ENCODE data around the gene RABEP2.
"Not testable (repeated sequence)": the region's sequence is repeated elsewhere in the genome, so short reads cannot be mapped to it uniquely, and the experiment has no call there.

RABEP2 gene

DNA sequence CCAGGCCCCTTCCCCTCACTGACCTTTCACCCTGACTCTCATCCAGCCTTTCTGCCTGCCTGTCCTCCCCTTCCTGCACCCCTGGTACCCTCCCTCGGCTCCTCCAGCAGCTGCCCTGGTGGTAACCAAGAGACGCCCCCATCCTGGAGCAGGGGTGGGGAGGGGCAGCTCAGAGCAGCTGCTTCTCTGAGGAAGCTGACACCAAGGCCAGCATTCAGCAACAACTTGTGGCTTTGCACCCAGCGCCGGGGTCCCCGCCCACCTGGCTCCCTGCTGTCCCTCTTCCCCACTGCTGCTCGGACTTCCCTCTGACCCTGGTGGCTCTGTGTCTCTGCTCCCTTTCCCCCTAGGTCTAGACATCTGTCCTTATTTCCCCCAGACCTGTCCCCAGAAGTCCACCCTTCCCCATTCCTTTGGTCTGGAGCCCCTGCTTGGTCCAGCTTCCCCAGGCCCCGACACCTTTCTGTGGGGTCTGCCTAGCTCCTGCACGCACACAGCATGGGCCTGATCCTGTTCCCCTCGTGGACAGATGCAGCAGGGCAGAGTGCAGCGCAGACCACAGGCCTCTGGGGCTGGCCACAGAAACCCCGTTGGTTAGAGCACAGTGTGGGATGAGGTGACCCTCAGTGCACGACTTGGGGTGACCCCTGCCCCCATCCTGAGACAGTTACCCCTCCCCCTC lies 47.9 kb downstream of the RABEP2 start:
- no peak for DNase-seq

DNA sequence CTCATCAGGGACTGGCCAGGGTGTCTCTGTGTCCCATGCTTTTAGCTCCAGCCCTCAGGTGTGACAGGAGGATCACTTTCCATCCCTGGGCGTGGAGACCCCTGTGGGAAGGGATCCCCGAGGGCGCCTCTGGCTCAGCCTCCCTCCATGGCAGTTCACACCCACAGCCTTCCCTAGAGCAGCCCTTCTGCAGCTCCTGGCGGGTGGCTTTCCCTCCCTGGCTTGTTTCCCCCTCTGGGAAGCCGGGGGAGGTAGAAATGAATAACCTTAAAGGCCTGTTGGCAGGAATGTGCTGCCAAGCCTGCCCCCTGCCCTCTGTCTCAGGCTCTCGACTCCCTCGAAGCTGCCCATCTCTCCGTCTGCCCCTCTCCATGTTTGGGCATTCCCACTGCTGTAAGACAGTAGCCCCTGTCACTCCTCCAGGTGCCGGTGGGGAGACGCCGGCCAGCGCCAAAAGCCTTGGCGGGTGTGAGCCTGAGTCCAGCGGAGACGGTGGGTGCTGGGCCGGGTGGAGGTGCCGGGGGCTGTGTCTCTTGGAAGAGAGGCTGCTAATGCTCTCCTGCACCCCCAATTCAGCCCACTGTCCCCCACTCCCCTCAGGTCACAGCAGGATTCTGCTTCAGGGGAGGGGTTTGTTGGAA lies 48.9 kb downstream of the RABEP2 start:
- no peak for DNase-seq

DNA sequence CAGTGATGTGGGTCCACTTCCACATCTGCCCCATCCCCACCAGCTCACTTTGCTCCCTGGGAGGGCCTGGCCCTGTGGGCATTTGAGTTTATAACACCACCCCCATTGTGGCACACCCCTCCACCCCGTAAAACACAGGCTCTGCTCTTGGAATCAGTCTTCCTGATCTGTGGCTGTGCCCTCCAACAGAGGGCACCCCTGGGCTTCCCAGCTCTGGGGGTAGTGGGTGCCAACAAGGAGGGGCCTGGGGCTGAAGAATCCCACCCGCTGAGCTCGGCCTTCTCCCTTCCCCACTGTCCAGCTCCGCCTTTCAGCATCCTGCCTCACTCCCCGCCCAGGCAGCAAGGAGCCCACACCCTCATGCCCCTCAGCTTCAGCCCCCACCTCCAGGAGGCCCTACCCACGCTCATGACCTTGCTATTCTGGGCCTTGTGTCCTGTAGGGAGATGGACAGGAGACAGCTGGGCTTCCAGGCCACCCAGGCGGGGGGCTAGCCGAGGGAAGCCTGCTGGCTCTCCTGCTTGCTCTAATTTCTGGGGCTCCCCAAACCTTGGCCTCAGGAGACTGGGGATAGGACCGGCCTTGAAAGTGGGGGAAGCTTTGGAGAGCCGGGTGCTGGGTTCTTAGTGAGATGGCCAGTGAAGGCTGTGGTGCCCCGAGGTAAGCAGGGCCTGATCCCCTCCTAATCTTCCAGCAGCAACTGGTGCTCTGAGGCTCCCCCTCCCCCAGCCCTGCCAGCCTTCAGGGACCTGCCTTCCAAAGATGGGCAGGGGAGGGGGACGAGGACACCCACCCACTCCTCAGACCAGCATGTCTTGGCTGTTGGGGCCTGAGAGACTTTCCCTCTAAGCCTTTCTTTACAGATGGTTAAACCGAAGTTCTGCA lies 49.7 kb downstream of the RABEP2 start:
- DNase-seq = no peak

DNA sequence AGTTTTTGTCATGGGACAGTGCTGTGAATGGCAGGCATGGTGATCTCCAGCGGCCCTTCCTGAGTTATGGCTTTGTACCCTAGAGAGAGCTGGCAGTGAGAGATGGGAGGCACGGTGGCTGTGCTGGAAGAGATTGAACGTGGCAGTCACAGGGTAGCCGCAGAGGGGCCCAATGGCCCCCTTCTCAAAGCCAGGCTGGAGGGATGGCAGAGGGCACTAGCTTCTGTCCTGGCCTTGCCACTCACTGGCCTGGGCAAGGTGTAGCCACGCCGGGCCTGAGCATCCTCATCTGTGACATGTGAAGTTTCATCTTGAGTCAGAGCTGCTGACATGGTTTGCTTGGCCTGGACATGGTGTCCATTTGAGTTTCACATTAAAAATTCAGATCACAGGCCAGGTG lies 50.6 kb downstream of the RABEP2 start:
- no peak for DNase-seq

DNA sequence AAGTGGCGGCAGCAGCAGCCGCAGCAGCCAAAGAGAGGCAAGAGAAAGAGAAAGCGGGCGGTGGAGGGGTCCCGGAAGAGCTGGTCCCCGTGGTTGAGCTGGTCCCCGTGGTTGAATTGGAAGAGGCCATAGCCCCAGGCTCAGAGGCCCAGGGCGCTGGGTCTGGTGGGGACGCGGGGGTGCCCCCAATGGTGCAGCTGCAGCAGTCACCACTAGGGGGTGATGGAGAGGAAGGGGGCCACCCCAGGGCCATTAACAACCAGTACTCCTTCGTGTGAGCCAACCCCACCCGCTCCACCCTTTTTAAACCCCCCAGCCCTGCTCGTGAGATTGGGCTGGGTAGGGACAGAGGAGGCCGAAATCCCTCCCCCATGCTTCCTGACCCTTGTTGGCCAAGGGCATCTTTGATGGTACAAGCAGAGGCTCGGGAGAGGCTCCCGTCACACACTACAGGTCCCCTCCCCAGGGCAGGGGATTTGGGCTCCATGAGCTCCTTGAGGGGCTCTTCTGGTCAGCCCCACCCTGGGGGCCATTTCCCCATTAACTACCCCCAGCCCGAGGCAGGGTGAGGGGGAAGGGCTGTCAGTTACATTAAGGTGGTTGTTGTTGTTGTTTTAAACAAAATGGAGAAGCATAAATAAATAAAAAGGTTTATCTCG lies 51.4 kb downstream of the RABEP2 start:
- DNase-seq = no peak

DNA sequence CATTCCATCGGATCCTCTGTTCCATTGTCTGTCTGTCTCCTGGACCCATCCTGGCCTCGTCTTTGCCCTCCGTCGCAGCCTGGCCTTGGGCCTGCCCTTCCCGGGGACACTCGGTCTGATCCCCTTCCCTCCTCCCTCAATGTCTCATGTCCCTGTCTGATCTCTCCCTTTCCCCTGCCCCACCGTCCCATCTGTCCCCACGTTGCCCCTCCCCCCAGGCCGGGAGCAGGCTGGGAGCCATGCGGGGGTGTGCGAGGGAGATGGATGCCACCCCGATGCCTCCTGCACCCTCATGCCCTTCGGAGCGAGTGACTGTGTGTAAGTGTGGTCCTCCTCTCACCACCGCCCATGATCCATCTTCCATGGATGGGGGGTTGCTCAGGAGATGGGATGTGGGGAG lies 52.1 kb downstream of the RABEP2 start:
- DNase-seq = no peak

DNA sequence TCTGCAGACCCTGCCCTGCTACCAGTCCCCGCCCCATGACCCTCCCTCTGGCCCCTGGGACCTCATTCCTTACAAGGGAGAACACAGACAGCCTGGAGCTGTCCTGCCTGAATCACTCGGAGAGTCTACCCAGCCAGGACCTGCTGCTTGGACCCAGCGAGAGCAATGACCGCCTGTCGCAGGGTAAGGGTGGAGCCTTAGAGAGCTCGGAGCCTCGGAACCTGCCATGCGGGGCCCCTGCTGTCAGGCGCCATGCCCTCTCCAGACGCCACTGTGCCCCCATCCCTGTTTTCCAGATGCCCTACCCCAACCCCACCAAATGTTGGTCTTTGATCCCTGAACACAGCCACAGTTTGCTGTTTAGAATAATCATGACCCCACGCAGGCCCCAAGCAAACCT lies 55.8 kb downstream of the RABEP2 start:
- no peak for DNase-seq

DNA sequence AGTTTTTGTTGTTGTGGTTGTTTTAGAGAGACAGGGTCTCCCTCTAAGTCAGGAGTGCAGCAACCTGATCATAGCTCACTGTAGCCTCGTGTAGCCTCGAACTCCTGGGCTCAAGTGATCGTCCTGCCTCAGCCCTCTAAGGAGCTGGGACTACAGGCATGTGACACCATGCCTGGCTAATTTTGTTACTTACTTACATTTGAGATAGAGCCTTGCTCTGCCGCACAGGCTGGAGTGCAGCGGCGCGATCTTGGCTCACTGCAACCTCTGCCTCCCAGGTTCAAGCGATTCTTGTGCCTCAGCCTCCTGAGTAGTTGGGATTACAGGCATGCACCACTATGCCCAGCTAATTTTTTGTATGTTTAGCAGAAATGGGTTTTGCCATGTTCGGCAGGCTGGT lies 57.4 kb downstream of the RABEP2 start:
- not testable (repeated sequence) for DNase-seq

DNA sequence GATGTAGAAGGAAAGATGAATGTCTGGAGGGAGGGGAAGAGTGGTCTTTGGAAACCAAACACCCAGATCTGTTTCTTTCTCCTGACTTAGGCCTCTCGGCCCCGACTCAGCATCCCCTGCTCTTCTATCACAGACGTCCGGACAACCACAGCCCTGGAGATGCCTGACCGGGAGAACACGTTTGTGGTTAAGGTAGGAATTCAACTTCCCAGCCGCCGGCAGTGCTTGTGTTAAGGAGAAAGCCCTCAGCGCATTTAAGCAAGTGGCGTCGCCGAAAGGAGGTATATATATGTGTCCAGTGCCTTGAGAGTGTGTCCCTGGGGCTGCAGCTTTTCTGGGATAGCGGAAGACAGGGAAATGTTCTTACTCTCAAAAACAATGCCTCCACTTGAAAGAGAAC lies 57.8 kb downstream of the RABEP2 start:
- no peak for DNase-seq

DNA sequence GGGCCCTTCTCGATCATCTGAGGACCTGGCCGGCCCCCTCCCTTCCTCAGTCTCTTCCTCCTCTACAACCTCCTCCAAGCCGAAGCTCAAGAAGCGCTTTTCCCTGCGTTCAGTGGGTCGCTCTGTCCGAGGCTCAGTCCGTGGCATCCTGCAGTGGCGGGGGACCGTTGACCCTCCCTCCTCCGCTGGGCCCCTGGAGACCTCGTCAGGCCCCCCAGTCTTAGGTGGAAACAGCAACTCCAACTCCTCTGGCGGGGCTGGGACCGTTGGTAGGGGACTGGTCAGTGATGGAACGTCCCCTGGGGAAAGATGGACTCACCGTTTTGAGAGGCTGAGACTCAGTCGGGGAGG lies 58.6 kb downstream of the RABEP2 start:
- DNase-seq = no peak

DNA sequence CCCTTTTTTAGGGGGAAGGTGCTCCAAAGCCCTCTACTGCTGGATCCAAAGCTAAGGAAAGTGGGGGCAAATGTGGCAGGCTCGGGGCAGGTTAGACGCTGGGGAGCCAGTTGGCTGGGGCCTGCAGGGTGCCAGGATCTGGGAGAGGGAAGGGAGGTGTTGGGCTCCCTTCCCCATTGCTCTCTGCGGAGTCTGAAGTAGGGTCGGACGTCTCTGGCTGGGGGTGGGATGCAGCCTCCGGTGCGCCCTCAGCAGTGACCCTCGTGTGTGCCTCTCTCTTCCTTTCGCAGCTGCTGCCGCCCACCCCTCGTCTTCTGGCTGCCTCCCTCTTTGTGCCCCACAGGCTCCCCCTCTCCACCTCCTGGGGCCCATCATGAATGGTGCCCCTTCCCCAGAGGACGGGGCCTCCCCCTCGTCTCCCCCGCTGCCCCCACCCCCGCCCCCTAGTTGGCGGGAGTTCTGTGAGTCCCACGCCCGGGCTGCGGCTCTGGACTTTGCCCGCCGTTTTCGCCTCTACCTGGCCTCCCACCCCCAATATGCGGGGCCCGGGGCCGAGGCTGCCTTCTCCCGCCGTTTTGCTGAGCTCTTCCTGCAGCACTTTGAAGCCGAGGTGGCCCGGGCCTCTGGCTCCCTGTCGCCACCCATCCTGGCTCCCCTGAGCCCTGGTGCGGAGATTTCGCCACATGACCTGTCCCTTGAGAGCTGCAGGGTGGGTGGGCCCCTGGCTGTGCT lies 59.1 kb downstream of the RABEP2 start:
- DNase-seq = no peak

DNA sequence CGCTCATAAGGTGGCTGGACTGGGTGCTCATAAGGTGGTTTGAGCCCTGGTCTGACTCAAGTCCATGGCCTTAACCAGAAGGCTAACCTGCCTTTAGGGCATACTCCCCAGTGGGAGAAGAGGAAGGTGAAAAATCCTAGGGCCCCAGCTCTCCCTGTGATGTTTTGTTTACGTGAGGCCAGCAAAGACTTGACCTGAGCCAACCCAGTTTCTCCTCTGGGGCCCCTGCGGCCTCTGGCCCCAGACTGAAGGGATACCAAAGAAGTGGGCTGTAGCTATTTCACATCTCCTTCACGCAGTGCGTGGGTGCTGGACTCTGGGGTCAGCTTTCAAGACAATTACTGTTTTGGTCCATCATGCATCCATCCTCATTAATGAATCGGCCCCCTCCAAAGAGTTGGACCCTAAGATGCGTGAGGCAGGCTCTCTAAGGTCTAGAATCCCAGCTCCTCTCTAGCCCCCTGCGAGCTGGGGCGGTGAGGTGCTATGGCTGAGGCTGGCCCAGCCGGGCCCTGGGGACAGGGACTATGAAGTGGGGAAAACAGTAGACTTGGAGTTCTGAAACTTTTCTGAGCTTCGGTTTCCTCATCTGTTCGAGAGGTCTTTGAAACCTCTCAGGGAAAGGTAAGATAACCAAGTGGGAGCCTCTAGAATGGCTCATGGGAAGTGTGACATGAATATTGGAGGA lies 59.9 kb downstream of the RABEP2 start:
- no peak for DNase-seq

DNA sequence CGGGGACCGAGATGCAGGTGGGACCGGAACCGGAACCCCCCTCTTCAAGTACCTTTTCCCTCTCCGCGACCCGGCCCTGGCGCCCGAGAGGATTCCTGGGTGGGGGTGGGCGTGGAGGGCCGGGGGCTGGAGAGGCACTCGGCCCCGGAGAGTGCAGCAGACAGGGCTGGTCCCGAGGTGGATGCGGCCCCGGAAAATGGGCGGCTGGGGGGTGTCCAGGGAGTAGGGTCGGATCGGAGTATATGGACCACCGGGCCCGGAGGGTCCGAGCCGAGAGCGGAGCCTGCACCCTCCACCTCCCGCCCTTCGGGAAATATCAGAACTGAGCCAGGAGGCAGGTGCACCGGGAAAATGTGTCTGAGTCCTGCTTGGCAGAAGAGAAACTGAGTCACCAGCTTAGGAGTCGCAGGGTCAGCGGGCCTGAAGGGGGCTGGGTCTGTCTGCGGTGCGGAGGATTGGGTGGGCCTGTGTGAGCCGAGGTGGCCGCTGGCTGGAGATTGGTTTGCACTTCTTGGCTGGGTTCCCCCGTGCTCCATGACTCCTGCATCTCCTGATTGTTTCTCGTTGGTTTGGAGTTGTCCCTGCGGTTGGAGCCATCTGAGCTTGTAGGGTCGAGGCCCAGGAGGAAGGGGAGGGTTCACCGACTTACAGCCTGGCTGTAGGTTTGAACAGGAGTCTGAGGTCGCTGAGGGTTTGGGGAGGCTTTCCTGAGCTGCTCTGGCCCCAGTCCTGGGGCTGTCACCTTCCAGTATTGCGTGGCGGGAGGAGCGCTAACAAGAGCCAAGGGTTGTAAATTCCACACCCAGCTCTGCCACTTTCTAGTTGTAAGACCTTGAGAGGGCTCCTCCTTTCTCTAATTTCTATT lies 60.9 kb downstream of the RABEP2 start:
- no peak for DNase-seq

DNA sequence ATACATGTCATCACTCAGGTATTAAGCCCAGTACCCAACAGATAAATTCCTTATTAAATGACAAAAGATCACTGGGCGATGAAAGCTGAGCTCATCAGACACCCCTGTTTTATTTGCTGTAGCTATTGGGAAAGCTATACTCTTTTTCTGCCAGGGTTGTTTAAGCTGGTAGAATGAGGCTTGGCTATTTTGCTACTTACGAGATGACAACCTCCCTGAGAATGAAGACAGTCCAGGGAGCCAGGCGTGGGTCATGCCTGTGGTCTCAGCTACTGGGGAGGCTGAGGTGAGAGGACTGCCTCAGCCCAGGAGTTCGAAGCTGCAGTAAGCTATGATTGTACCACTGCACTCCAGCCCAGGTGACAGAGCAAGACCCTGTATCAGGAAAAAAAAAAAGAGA lies 65.7 kb downstream of the RABEP2 start:
- DNase-seq = no peak

DNA sequence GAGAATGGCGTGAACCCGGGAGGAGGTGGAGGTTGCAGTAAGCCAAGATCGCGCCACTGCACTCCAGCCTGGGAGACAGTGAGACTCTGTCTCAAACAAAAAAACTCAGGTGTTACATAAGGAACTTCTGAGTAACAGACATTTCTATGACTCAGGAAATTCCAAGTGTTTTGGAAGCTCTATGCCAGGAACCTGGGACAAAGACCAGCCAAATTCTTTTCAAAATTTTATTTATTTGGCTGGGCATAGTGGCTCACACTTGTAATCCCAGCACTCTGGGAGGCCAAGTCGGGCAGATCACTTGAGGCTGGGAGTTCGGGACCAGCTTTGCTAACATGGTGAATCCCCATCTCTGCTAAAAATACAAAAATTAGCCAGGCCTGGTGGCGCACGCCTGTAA lies 66.6 kb downstream of the RABEP2 start:
- DNase-seq = no peak
